SJSA1 (cell line): ENCODE data around the gene TINCR. TPM values are rescaled to one million over a fixed set of nuclear protein-coding genes. Genes with fewer than 3 reads are reported as not detected.
"Not testable (repeated sequence)": the region's sequence is repeated elsewhere in the genome, so short reads cannot be mapped to it uniquely, and the experiment has no call there.

Experiments
- DNase-seq, 2 experiments: peaks; one replicate each; pipeline ENCODE4 v3.0.0-alpha.2; 2015 to 2020; ENCODE audit warnings: low spot score in 2 of 2, low read depth in 1 of 2
- H3K27ac ChIP-seq: fragments of 250-450 bp; sonication (Bioruptor Pico); 2 replicates; pipeline ENCODE4 v1.5.1; 2020; ENCODE audit warnings: mild to moderate bottlenecking, moderate library complexity
- H3K27me3 ChIP-seq: fragments of 250-450 bp; sonication (Bioruptor Pico); replicated peaks from 2 replicates; pipeline ENCODE4 v1.5.1; 2020; ENCODE audit warnings: mild to moderate bottlenecking, moderate library complexity
- H3K36me3 ChIP-seq: fragments of 250-450 bp; sonication (Bioruptor Pico); 2 replicates; pipeline ENCODE4 v1.5.1; 2020; ENCODE audit warnings: mild to moderate bottlenecking
- H3K4me1 ChIP-seq: fragments of 250-450 bp; sonication (Bioruptor Pico); replicated peaks from 2 replicates; pipeline ENCODE4 v1.6.1; 2021; ENCODE audit warnings: mild to moderate bottlenecking
- H3K4me3 ChIP-seq: fragments of 250-450 bp; sonication (Bioruptor Pico); 2 replicates; pipeline ENCODE4 v1.5.1; 2020; ENCODE audit warnings: mild to moderate bottlenecking
- H3K9me3 ChIP-seq: fragments of 250-450 bp; sonication (Bioruptor Pico); replicated peaks from 2 replicates; pipeline ENCODE4 v1.5.1; 2020; ENCODE audit warnings: mild to moderate bottlenecking
- total RNA-seq: library from RNA; depleted of rRNA; stranded (reverse); fragments of >200 nt; shearing (Covaris generic); gene quantifications from 2 replicates; pipeline ENCODE4 v1.2.3, GENCODE V29; 2014; rRNA removed

Gene TINCR
- total RNA-seq: not detected in 2 replicates

- DNase-seq: no peak
- H3K27ac ChIP-seq: no peak within 1 kb of the TSS
- H3K4me3 ChIP-seq: no peak within 1 kb of the TSS
- H3K36me3 ChIP-seq: no peaks in the 10 kb centered on the region
- no peaks in the 10 kb centered on the region for H3K9me3 ChIP-seq
- peaks cover 32% of the 10 kb centered on the region for H3K27me3 ChIP-seq
- no peaks in the 10 kb centered on the region for H3K4me1 ChIP-seq
Measured at GRCh38 chr19:5567360-5567969, at the start of gene TINCR. Gene TINCR, minus strand, starts transcription at chr19:5567953.

DNA sequence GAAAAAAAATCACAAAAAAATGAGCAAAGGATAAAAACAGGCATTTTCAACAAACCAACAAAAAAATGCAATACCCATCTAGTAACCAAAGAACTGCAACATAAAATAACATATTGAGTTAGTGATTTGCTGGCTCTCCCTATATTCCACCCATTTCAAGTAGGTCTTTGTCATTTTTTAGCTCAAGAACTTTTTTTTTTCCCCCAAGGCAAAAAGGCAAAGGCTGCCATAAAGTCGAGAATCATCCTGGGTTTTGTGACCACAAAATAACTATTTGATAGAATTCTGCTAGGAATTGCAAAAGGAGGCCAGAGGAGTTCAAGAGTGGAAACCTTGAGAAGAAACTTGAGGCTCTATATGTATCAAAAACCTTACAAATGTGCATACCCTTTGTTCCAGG, 49.3 kb upstream of the TINCR start:
- DNase-seq: no peak
- Histone ChIP-seq H3K4me1 (peaks cover 8% of the 10 kb centered on the region), H3K27me3 (no peaks in the 10 kb centered on the region), H3K4me3 (no peak overlapping the region), H3K27ac (no peak overlapping the region), H3K36me3 (peaks cover 61% of the 10 kb centered on the region), H3K9me3 (no peaks in the 10 kb centered on the region)

GRCh38 chr19:5615756-5616327, 48.1 kb upstream of the TINCR start:
- H3K9me3 ChIP-seq: no peaks in the 10 kb centered on the region
- H3K4me3 ChIP-seq: no peak overlapping the region
- no peak for DNase-seq
- no peak overlapping the region for H3K27ac ChIP-seq
- peaks cover 60% of the 10 kb centered on the region for H3K36me3 ChIP-seq
- H3K27me3 ChIP-seq: no peaks in the 10 kb centered on the region
- H3K4me1 ChIP-seq: peaks cover 8% of the 10 kb centered on the region

DNA sequence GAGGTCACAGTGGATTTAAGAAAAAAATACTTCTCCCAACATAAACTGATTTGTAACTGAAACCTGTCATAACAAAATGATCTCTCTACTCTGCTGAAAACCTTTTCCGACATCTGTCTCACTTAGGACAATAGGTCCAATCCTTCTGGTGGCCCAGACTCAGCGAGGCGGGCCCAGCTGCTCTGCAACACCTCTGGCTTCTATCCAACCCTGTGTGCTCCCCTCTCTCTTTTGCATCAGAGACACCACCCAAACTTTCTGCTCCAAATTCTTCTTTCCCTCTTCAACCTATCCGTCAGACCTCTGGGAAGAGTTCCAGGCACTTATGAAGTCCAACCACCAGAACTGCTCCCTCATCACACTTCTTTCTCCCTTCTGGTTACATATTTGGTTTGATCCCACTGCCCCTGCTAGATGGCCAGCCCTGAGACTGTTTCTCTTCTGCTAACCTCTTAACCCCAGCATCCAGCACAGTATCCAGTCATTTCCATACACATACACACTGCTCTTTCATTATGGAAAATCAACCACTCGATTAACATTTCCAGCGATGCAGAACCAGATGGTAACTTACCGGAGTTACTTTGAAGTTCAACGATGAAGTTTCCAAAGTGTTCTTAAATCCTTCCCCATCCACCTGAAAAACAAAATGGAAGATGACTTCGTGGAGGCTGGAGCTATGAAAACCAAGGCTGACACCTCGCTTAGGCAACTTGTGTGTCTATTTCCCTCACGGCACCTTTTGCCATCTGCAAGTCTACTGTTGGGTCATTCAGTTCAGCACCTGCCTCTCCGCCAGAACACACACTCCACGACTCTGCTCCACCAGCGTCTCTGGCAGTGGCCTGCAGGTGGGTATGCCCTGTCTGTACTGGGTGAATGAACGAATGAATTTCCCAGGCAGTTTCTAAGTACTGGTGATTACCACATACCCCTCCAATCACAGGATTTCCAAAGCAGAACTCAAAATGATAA, 45.4 kb upstream of the TINCR start:
- DNase-seq: no peak
- Histone ChIP-seq H3K4me3 (no peak overlapping the region), H3K27ac (no peak overlapping the region), H3K4me1 (peaks cover 8% of the 10 kb centered on the region), H3K9me3 (no peaks in the 10 kb centered on the region), H3K27me3 (no peaks in the 10 kb centered on the region), H3K36me3 (peaks cover 74% of the 10 kb centered on the region)

DNA sequence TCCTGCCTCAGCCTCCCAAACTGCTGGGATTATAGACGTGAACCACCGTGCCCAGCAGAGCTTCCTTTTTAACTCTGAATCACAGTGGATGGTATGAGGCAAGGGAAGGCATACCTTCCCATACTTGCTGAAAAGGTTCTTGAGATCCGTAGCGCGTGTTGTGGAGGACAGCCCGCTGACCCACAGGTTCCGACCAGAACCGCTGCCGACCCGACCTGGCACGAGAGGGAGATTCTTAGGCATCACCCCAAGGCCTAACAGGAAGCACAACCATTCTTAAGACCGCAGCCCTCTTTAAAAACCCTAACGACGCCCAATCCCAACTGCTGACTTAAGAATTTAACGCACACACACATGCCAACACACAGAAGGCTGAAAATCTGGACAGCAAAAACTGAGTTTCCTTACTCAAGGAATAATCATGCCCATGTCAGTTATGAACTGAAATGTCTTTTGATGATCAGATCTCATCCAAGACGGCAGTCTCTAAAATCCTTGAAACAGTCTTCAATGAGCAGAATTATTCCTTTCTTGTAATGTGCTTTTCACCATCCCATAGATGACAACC, 42.2 kb upstream of the TINCR start:
- Histone ChIP-seq H3K27ac (no peak overlapping the region), H3K36me3 (peaks cover 91% of the 10 kb centered on the region), H3K27me3 (no peaks in the 10 kb centered on the region), H3K4me3 (no peak overlapping the region), H3K4me1 (peaks cover 5% of the 10 kb centered on the region), H3K9me3 (no peaks in the 10 kb centered on the region)
- DNase-seq: no peak

- peaks cover 91% of the 10 kb centered on the region for H3K36me3 ChIP-seq
Measured at GRCh38 chr19:5608766-5609165, 41.0 kb upstream of the TINCR start.

DNA sequence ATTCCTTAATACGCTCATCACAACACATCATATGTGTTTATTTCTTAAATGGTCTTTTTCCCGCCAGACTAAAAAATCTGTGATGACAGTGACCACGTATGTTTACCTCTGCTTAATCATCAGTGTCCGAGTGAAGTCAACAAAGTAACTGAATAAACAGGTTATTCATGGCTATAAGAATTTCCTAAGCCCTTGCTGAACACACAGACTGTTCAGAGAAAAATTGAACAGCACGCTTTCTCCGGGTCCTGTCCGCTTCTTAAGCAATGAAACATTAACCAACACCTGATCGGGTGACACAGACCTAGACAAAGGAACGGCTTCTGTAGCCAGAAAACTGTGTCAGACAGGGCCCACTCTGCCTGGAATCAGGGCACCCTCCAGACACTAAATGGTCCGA, 40.5 kb upstream of the TINCR start:
- Histone ChIP-seq H3K4me1 (no peaks in the 10 kb centered on the region), H3K4me3 (no peak overlapping the region), H3K36me3 (peaks cover 91% of the 10 kb centered on the region), H3K9me3 (no peaks in the 10 kb centered on the region), H3K27ac (no peak overlapping the region), H3K27me3 (no peaks in the 10 kb centered on the region)
- DNase-seq: no peak

More at GRCh38 chr19:5608766-5609165, 41.0 kb upstream of the TINCR start:
- not testable (repeated sequence) for H3K27me3 ChIP-seq, H3K27ac ChIP-seq, H3K4me1 ChIP-seq, H3K9me3 ChIP-seq, H3K4me3 ChIP-seq, DNase-seq

DNA sequence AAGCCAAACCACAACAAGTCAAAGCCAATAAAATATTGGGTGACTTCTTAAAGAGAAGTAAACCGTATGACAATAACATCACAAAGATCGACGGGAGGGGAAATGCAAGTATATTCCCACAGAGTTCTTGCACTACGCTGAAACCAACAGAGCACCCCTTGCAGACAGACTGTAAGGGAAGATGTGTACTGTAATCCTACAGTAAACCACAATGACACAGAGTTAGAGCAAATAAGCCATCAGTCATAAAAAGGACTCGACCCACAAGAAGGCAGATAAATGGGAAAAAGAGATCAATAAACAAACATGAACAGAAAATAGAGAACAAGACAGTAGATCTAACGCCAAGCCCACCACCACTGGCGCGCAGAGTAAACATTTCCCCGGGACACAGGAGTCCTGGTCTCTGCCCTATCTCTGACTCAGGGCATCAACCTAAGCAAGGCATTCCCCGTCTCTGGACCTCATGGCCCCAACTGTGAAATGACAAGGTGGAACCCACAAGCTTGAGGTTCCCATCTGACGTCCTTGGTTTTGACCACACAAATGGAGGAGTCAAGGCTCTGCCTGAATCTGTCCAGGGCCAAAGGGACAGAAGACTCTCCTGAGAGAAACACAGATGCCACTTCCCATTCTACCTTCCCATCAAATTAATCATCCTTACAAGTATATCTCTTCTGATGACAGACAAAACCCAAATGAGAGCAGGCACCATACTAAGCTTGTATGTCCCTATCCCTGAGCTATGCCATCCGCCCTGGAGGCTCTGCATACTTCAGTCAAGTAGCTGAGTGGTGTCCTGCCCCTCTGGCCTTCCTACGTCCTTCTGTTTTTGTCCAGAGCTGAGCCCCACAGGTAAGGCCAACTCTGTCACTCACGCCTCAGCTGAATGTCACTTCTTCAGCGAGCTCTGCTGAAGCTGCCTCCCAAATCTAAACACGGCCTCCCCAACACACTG, 39.8 kb upstream of the TINCR start:
- no peaks in the 10 kb centered on the region for H3K4me1 ChIP-seq
- no peak overlapping the region for H3K27ac ChIP-seq
- H3K9me3 ChIP-seq: no peaks in the 10 kb centered on the region
- H3K36me3 ChIP-seq: peaks cover 91% of the 10 kb centered on the region
- no peak overlapping the region for H3K4me3 ChIP-seq
- DNase-seq: no peak
- H3K27me3 ChIP-seq: no peaks in the 10 kb centered on the region

GRCh38 chr19:5605362-5605761, 37.6 kb upstream of the TINCR start:
- Histone ChIP-seq H3K27ac (no peak overlapping the region), H3K36me3 (peaks cover 95% of the 10 kb centered on the region), H3K27me3 (no peaks in the 10 kb centered on the region), H3K4me3 (no peak overlapping the region), H3K4me1 (no peaks in the 10 kb centered on the region), H3K9me3 (no peaks in the 10 kb centered on the region)
- DNase-seq: no peak

GRCh38 chr19:5603626-5604025, 35.9 kb upstream of the TINCR start:
- H3K4me1 ChIP-seq: no peaks in the 10 kb centered on the region
- no peaks in the 10 kb centered on the region for H3K27me3 ChIP-seq
- no peaks in the 10 kb centered on the region for H3K9me3 ChIP-seq
- DNase-seq: no peak
- H3K27ac ChIP-seq: no peak overlapping the region
- H3K36me3 ChIP-seq: peaks cover 94% of the 10 kb centered on the region
- no peak overlapping the region for H3K4me3 ChIP-seq

DNA sequence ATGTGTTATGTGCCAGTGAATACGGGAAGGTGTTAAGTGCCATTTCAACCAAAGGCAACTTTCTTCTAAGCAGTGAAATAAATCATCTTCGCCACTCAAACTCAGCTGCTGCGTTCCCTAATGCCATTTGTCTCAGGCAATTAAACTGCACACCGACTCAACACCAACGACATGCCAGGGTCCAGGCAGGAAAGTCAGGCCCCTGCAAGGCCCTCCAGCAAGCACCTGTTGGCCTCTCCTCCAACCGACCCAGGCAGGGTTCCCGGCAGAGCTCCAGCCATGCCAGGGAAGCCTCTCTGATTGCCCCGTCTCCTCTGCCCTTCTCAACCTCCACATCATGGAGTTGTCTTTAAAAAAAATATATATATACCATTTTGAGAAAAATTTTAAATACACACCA, 33.0 kb upstream of the TINCR start:
- no peaks in the 10 kb centered on the region for H3K4me1 ChIP-seq
- no peak overlapping the region for H3K4me3 ChIP-seq
- H3K36me3 ChIP-seq: peaks cover 93% of the 10 kb centered on the region
- no peak overlapping the region for H3K27ac ChIP-seq
- H3K27me3 ChIP-seq: no peaks in the 10 kb centered on the region
- DNase-seq: no peak
- H3K9me3 ChIP-seq: no peaks in the 10 kb centered on the region

DNA sequence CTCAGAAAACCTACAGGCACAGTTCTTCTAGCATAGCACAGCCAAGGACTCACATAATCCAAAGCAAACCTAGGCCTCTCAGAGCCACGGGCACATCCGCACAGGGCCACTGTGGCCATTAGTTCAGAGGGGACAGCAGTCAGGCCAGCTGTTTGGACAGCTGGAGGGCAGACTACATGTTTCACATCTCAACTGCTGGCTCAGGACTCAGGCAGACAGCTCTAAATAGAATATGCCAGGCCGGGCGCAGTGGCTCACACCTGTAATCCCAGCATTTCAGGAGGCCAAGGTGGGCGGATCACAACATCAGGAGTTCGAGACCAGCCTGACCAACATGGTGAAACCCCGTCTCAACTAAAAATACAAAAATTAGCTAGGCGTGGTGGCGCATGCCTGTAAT, 28.0 kb upstream of the TINCR start:
- H3K36me3 ChIP-seq: peaks cover 96% of the 10 kb centered on the region
- H3K4me3 ChIP-seq: no peak overlapping the region
- H3K9me3 ChIP-seq: no peaks in the 10 kb centered on the region

DNA sequence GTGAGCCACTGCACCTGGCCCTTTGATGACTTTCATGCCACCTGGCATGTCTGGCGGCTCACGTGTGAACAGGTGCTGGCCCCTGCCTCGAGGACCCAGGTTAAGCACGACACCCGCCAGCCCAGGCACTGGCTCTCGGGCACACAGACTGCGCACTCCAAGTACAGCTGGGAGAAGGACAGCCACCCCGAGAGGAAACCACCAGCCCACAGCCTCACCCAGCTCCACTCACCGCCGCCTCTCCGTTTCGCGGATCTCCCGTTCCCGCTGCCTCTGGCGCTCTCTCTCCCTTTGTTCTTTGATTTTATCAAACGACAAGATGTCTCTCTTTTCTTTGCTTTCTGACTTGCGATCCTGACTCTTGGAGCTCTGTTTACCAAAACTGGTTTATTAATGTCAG, 27.4 kb upstream of the TINCR start:
- H3K36me3 ChIP-seq: peaks cover 96% of the 10 kb centered on the region
- no peaks in the 10 kb centered on the region for H3K4me1 ChIP-seq
- no peaks in the 10 kb centered on the region for H3K27me3 ChIP-seq
- no peak overlapping the region for H3K27ac ChIP-seq
- DNase-seq: no peak
- no peak overlapping the region for H3K4me3 ChIP-seq
- H3K9me3 ChIP-seq: no peaks in the 10 kb centered on the region

More for the DNA sequence above, 28.0 kb upstream of the TINCR start:
- DNase-seq: no peak
- Histone ChIP-seq H3K27ac (no peak overlapping the region), H3K27me3 (no peaks in the 10 kb centered on the region), H3K4me1 (no peaks in the 10 kb centered on the region)
